HCT116 (cell line): Measurements from ENCODE around the gene TRPM4. TPM values are rescaled to one million over a fixed set of nuclear protein-coding genes. Genes with fewer than 3 reads are reported as not detected.

ENCODE experiments used
- ATAC-seq: fragments of 200-7000 bp; cut with Tn5 transposase; 2 replicates; pipeline ENCODE4 v1.9.1; 2020; ENCODE audit warnings: mild to moderate bottlenecking, moderate library complexity
- BruUV-seq: library from RNA; stranded (reverse); fragments of 400-500 nt; replicated peaks from 2 replicates; lab custom pipeline; 2021; lab: Mats Ljungman, UMichigan
- CTCF ChIA-PET: fragments of 300-600 bp; sonication (Branson Sonifier 250); formaldehyde crosslinking; loops from one replicate; lab custom pipeline; 2021; ENCODE audit warnings: antibody characterized with exemption; lab: Charles Lee
- POLR2A ChIA-PET: fragments of 300-600, 350-600 bp; sonication (Branson Sonifier 250); formaldehyde crosslinking; loops from one replicate; lab custom pipeline; 2021; ENCODE audit warnings: antibody characterized with exemption; lab: Charles Lee
- RAD21 ChIA-PET, 2 experiments: fragments of 300-600 bp; sonication (Branson Sonifier 250); formaldehyde crosslinking; loops; one replicate each; lab custom pipeline; 2023; ENCODE audit warnings: low total read pairs in 2 of 2; ENCODE audit not compliant: uncharacterized antibody in 2 of 2, unreplicated experiment in 2 of 2, low non-redundant PET in 1 of 2; lab: Charles Lee
- DNase-seq: peaks from one replicate; pipeline ENCODE4 v3.0.0-alpha.2; 2010; ENCODE audit warnings: low read depth, low spot score
- H2AFZ ChIP-seq: fragments of 200-600 bp; shearing (Covaris generic), sonication (generic); 2 replicates; pipeline ENCODE4 v1.6.1; 2017; ENCODE audit warnings: low read depth, mixed run types, mixed read lengths, antibody characterized with exemption, low read length; ENCODE audit not compliant: poor library complexity, severe bottlenecking
- H3K27ac ChIP-seq: 2 replicates; pipeline ENCODE4 v1.5.1; 2012; ENCODE audit warnings: low read depth, low read length
- H3K27me3 ChIP-seq: fragments of 200-600 bp; sonication (generic); 2 replicates; pipeline ENCODE4 v1.6.1; 2016; ENCODE audit warnings: mixed run types, low read length, mixed read lengths; ENCODE audit not compliant: insufficient read depth
- H3K36me3 ChIP-seq, 2 experiments: fragments of 200-500 bp in 1 of 2; fragments of 200-600 bp in 1 of 2; sonication (Bioruptor generic) in 1 of 2; sonication (generic) in 1 of 2; 2 replicates each; pipeline versions ENCODE4 v1.5.1 to v1.6.1; 2014 to 2016; ENCODE audit warnings: low read length in 2 of 2, inconsistent platforms in 1 of 2, mixed read lengths in 1 of 2, mixed run types in 1 of 2; ENCODE audit not compliant: insufficient read depth in 2 of 2, control insufficient read depth in 1 of 2
- H3K4me1 ChIP-seq, 2 experiments: fragments of 200-600 bp in 1 of 2; sonication (generic) in 1 of 2; 2 replicates each; pipeline versions ENCODE4 v1.5.1 to v1.6.1; 2012 to 2017; ENCODE audit warnings: low read length in 2 of 2, inconsistent platforms in 1 of 2, mild to moderate bottlenecking in 1 of 2, mixed read lengths in 1 of 2, mixed run types in 1 of 2, moderate library complexity in 1 of 2; ENCODE audit not compliant: insufficient read depth in 2 of 2, control insufficient read depth in 1 of 2
- H3K4me2 ChIP-seq: fragments of 200-600 bp; sonication (generic); 2 replicates; pipeline ENCODE4 v1.6.1; 2017; ENCODE audit warnings: mixed run types, low read length, mixed read lengths
- H3K4me3 ChIP-seq, 2 experiments: fragments of 200-600 bp in 1 of 2; sonication (generic) in 1 of 2; replicated peaks in 1 of 2; 2 replicates each; pipeline ENCODE4 v1.5.1; 2011 to 2016; ENCODE audit warnings: low read length in 2 of 2, control low read depth in 1 of 2, low read depth in 1 of 2, mild to moderate bottlenecking in 1 of 2, mixed read lengths in 1 of 2, mixed run types in 1 of 2
- H3K79me2 ChIP-seq: fragments of 200-600 bp; sonication (generic); 2 replicates; pipeline ENCODE4 v1.6.1; 2017; ENCODE audit warnings: mild to moderate bottlenecking, mixed run types, low read length, moderate library complexity, mixed read lengths; ENCODE audit not compliant: insufficient read depth
- H3K9ac ChIP-seq: fragments of 200-600 bp; sonication (generic); 2 replicates; pipeline ENCODE4 v1.6.1; 2016; ENCODE audit warnings: low read length, mixed read lengths
- H3K9me2 ChIP-seq: fragments of 200-600 bp; sonication (generic), shearing (Covaris generic); 2 replicates; pipeline ENCODE4 v1.6.1; 2017; ENCODE audit warnings: mixed run types, mild to moderate bottlenecking, moderate library complexity; ENCODE audit not compliant: insufficient read depth
- H3K9me3 ChIP-seq, 2 experiments: fragments of 200-500 bp in 1 of 2; fragments of 200-600 bp in 1 of 2; sonication (Bioruptor generic) in 1 of 2; sonication (generic) in 1 of 2; 2 replicates each; pipeline ENCODE4 v1.6.1; 2014 to 2017; ENCODE audit warnings: low read length in 2 of 2, mixed read lengths in 2 of 2, inconsistent platforms in 1 of 2, low read depth in 1 of 2, mild to moderate bottlenecking in 1 of 2, mixed run types in 1 of 2, moderate library complexity in 1 of 2; ENCODE audit not compliant: control insufficient read depth in 1 of 2, insufficient read depth in 1 of 2
- H4K20me1 ChIP-seq: fragments of 200-600 bp; sonication (generic), shearing (Covaris generic); 2 replicates; pipeline ENCODE4 v1.6.1; 2017; ENCODE audit warnings: mixed run types, mild to moderate bottlenecking, moderate library complexity; ENCODE audit not compliant: insufficient read depth
- CBX3 ChIP-seq: IDR thresholded peaks from 2 replicates; pipeline ENCODE4 v1.6.1; 2012; ENCODE audit warnings: low read depth
- CEBPB ChIP-seq: IDR thresholded peaks from 2 replicates; pipeline ENCODE4 v1.6.1; 2012; ENCODE audit warnings: low read depth
- EGR1 ChIP-seq: IDR thresholded peaks from 2 replicates; pipeline ENCODE4 v1.6.1; 2012; ENCODE audit warnings: low read depth
- ELF1 ChIP-seq: IDR thresholded peaks from 2 replicates; pipeline ENCODE4 v1.6.1; 2012; ENCODE audit warnings: low read depth, borderline replicate concordance
- EZH2phosphoT487 ChIP-seq: fragments of 200-600 bp; IDR thresholded peaks from 2 replicates; pipeline ENCODE4 v1.6.1; 2018; ENCODE audit warnings: antibody characterized with exemption, borderline replicate concordance
- FOSL1 ChIP-seq: IDR thresholded peaks from 2 replicates; pipeline ENCODE4 v1.6.1; 2012; ENCODE audit warnings: low read depth
- POLR2A ChIP-seq: IDR thresholded peaks from 2 replicates; pipeline ENCODE4 v1.7.0; 2011; ENCODE audit warnings: borderline replicate concordance; ENCODE audit not compliant: insufficient read depth, insufficient read length; ENCODE audit errors: extremely low read depth
- POLR2AphosphoS5 ChIP-seq: IDR thresholded peaks from 2 replicates; pipeline ENCODE4 v1.6.1; 2011; ENCODE audit warnings: mild to moderate bottlenecking, low read depth, low read length, moderate library complexity
- RAD21 ChIP-seq: IDR thresholded peaks from 2 replicates; pipeline ENCODE4 v1.6.1; 2012; ENCODE audit warnings: low read depth, mild to moderate bottlenecking
- SP1 ChIP-seq: IDR thresholded peaks from 2 replicates; pipeline ENCODE4 v1.6.1; 2012; ENCODE audit warnings: low read depth
- SRF ChIP-seq: IDR thresholded peaks from 2 replicates; pipeline ENCODE4 v1.6.1; 2012; ENCODE audit warnings: low read depth
- TCF7L2 ChIP-seq: IDR thresholded peaks from 2 replicates; pipeline ENCODE4 v1.7.0; 2011; ENCODE audit warnings: borderline replicate concordance, inconsistent platforms; ENCODE audit not compliant: insufficient read depth, insufficient read length; ENCODE audit errors: extremely low read depth
- YY1 ChIP-seq: IDR thresholded peaks from 2 replicates; pipeline ENCODE4 v1.6.1; 2011; ENCODE audit warnings: low read length, low read depth, moderate library complexity, mild to moderate bottlenecking; ENCODE audit not compliant: insufficient replicate concordance; ENCODE audit errors: extremely low read depth
- ZNF274 ChIP-seq: fragments of 200-500 bp; sonication (Bioruptor generic); IDR thresholded peaks from 2 replicates; pipeline ENCODE4 v1.6.1; 2014; ENCODE audit warnings: mild to moderate bottlenecking, low read depth, low read length, inconsistent platforms
- intact Hi-C: fragments of 100-400 bp; cut with micrococcal nuclease; formaldehyde crosslinking; loops from 2 replicates; pipeline ENCODE4 v1.10.0; 2022
- total RNA-seq: library from RNA; stranded (reverse); gene quantifications from one replicate; pipeline ENCODE4 v1.2.1, GENCODE V29; 2021; ENCODE audit not compliant: unreplicated experiment
- TF ChIP-seq, protein P1 (sequence below): IDR thresholded peaks from 2 replicates; pipeline ENCODE4 v1.6.1; 2011; ENCODE audit warnings: mild to moderate bottlenecking, low read length, moderate library complexity; ENCODE audit not compliant: insufficient replicate concordance; ENCODE audit errors: extremely low read depth
- TF ChIP-seq, protein P2 (sequence below): IDR thresholded peaks from 2 replicates; pipeline ENCODE4 v1.6.1; 2012

The TRPM4 gene
- total RNA-seq, 1 experiment from 2014 or later = 44.2 TPM

- Histone ChIP-seq H3K27ac (no peak overlapping the region), H3K79me2 (no peaks in the 10 kb centered on the region), H3K9me3 (no peaks in the 10 kb centered on the region), H2AFZ (no peak overlapping the region), H3K27me3 (no peaks in the 10 kb centered on the region), H3K4me3 (no peak overlapping the region), H4K20me1 (no peaks in the 10 kb centered on the region), H3K36me3 (peaks cover 8 to 9% of the 10 kb centered on the region in 2 experiments; a peak in 3 of 4 replicates), H3K4me2 (no peak overlapping the region), H3K9ac (no peak overlapping the region), H3K9me2 (no peaks in the 10 kb centered on the region), H3K4me1 (no peaks in the 10 kb centered on the region)
- ChIA-PET POLR2A (no interaction called here), RAD21 (no interaction called here), CTCF (interaction anchor here (2.5 kb wide), 1 partner anchor 16 kb away, joined by 14 read pairs; no protein-coding TSS in a partner anchor)
- ATAC-seq = no peak
- DNase-seq = no peak
- intact Hi-C loops = no loop called here
- BruUV-seq = no TSS peak
- TF ChIP-seq CBX3 (no peak), ELF1 (no peak), ZNF274 (no peak), CEBPB (no peak), TCF7L2 (no peak), RAD21 (no peak)
- TF ChIP-seq, protein P1, sequence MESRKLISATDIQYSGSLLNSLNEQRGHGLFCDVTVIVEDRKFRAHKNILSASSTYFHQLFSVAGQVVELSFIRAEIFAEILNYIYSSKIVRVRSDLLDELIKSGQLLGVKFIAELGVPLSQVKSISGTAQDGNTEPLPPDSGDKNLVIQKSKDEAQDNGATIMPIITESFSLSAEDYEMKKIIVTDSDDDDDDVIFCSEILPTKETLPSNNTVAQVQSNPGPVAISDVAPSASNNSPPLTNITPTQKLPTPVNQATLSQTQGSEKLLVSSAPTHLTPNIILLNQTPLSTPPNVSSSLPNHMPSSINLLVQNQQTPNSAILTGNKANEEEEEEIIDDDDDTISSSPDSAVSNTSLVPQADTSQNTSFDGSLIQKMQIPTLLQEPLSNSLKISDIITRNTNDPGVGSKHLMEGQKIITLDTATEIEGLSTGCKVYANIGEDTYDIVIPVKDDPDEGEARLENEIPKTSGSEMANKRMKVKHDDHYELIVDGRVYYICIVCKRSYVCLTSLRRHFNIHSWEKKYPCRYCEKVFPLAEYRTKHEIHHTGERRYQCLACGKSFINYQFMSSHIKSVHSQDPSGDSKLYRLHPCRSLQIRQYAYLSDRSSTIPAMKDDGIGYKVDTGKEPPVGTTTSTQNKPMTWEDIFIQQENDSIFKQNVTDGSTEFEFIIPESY = no peak
Measured at GRCh38 chr19:49182848-49183375, 25.3 kb downstream of the TRPM4 start.

DNA sequence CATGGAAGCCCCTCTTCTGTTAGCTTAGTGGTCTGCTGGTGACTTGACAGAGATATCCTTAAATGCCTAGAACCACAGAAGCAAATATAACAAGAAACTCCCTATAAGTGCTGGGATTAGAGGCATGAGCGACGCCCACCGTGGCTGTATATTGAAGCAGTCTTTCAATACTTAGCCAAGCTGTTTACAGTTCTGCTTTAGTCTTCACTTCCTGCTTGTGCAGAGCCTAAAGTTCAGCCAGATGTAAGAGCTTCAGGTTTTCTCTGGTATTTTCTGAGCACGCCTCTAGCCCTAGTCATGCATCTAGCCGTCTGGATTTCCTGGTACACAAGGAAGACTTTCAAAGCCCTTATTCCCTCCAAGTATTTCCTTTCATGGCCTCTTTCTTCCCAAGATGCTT is 28.5 kb downstream of the TRPM4 start:
- H3K9me2 ChIP-seq = no peaks in the 10 kb centered on the region
- H4K20me1 ChIP-seq = no peaks in the 10 kb centered on the region
- ATAC-seq = no peak
- no peak overlapping the region for H2AFZ ChIP-seq
- no peak overlapping the region for H3K4me3 ChIP-seq
- ChIA-PET POLR2A (no interaction called here), RAD21 (no interaction called here), CTCF (interaction anchor here (0.8 kb wide), 1 partner anchor 13 kb away, joined by 4 read pairs; no protein-coding TSS in a partner anchor)
- peaks cover 13 to 25% of the 10 kb centered on the region in 2 experiments for H3K36me3 ChIP-seq
- H3K4me1 ChIP-seq = no peaks in the 10 kb centered on the region
- no peak overlapping the region for H3K27ac ChIP-seq
- no peaks in the 10 kb centered on the region for H3K79me2 ChIP-seq
- H3K9ac ChIP-seq = no peak overlapping the region
- no TSS peak for BruUV-seq
- no peaks in the 10 kb centered on the region for H3K27me3 ChIP-seq
- DNase-seq = no peak
- intact Hi-C loops = no loop called here
- H3K9me3 ChIP-seq = peaks cover 0 to 3% of the 10 kb centered on the region in 2 experiments; a peak in 1 of 4 replicates
- no peak overlapping the region for H3K4me2 ChIP-seq
- no peak for TF ChIP-seq ZNF274
- TF ChIP-seq ELF1 = no peak
- no peak for TF ChIP-seq TCF7L2
- TF ChIP-seq RAD21 = no peak
- TF ChIP-seq FOSL1 = no peak
- TF ChIP-seq EGR1 = no peak
- no peak for TF ChIP-seq SRF
- TF ChIP-seq YY1 = no peak
- TF ChIP-seq POLR2A = no peak
- TF ChIP-seq POLR2AphosphoS5 = no peak
- TF ChIP-seq EZH2phosphoT487 = no peak
- no peak for TF ChIP-seq SP1
- TF ChIP-seq, protein P2, sequence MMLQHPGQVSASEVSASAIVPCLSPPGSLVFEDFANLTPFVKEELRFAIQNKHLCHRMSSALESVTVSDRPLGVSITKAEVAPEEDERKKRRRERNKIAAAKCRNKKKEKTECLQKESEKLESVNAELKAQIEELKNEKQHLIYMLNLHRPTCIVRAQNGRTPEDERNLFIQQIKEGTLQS = no peak
